Stimulated activated naive CD8-positive, alpha-beta T cell treated with anti-CD3 and anti-CD28 coated beads, Interleukin-15, Interleukin-2, amounts not matched to agents 100 ng/mL and 50 ng/mL, for 24 hours (primary cell): ENCODE data around the gene ITCH.
A peak's percentile ranks its signal among the peaks of the same experiment; 100 is the strongest.
"Not testable (repeated sequence)": the region's sequence is repeated elsewhere in the genome, so short reads cannot be mapped to it uniquely, and the experiment has no call there.

Source experiments
- H3K27ac Mint-ChIP-seq: one replicate; pipeline ENCODE4 v1.8.0; 2021; ENCODE audit warnings: mild to moderate bottlenecking, mixed read lengths
- H3K27me3 Mint-ChIP-seq: one replicate; pipeline ENCODE4 v1.8.0; 2021; ENCODE audit warnings: mixed read lengths
- H3K36me3 Mint-ChIP-seq: one replicate; pipeline ENCODE4 v1.8.0; 2021; ENCODE audit warnings: low read depth, mixed read lengths
- H3K4me1 Mint-ChIP-seq: one replicate; pipeline ENCODE4 v1.8.0; 2021; ENCODE audit warnings: low read depth, mixed read lengths
- H3K4me3 Mint-ChIP-seq: one replicate; pipeline ENCODE4 v1.8.0; 2021; ENCODE audit warnings: mild to moderate bottlenecking, mixed read lengths
- H3K9me3 Mint-ChIP-seq: one replicate; pipeline ENCODE4 v1.8.0; 2021; ENCODE audit warnings: mixed read lengths

Gene ITCH

DNA sequence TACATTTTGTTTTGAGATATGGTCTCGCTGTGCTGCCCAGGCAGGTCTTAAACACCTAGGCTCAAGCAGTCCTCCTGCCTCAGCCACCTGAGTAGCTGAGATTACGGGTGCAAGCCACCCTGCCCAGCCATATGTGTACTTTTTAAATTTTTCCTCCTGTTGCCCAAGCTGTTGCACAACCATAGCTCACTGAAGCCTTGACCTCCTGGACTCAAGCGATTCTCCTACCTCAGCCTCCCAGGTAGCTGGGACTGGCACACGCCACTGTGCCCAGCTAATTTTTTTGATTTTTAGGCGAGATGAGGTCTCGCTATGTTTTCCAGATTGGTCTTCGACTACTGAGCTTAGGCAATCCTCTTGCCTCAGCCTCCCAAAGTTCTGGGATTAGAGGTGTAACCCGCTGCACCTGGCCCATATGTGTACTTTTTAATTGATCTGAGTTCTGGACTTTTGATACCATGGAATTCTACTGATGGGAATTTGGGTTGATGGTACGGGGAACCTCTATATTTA is 44.9 kb downstream of the ITCH start:
- Mint-ChIP-seq H3K4me3 (no peak overlapping the region), H3K36me3 (peaks cover 26% of the 10 kb centered on the region), H3K4me1 (peaks cover 33% of the 10 kb centered on the region), H3K27me3 (no peaks in the 10 kb centered on the region), H3K27ac (no peak overlapping the region), H3K9me3 (no peaks in the 10 kb centered on the region)

DNA sequence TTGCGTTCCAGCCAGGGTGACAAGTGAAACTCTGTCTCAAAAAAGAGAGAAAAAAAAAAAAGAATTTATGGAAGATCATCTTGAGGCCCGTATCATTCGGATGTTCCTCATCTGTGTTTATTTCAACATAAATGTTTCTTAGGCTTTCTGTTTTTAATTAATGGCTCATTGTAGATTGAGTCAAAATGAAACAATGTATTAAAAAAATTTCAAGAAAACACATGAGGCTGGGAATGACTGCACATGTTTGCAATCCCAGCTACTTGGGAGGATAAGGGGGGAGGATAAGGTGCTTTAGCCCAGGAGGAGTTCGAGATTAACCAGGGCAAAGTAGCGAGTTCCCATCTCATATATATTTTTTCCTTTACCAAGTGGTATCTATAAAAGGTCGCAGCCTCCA is 47.3 kb downstream of the ITCH start:
- peaks cover 21% of the 10 kb centered on the region for H3K4me1 Mint-ChIP-seq
- H3K9me3 Mint-ChIP-seq = no peaks in the 10 kb centered on the region

DNA sequence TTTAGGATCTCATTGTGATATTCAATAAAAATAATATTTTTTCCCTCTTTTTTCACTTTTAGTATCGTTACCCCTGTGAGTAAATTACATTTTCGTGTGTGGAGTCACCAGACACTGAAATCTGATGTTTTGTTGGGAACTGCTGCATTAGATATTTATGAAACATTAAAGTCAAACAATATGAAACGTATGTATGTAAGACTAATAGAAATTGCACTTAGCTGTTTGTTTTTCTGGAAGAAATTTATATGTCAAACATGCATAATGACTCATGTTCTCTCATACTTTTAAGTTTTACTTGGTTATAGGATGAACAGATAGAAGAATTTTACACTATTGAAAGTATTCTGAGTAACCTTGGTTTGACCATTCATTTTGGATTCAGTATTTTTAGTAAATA is 49.4 kb downstream of the ITCH start:
- Mint-ChIP-seq H3K4me1 (peaks cover 28% of the 10 kb centered on the region), H3K27ac (no peak overlapping the region), H3K4me3 (no peak overlapping the region), H3K36me3 (peaks cover 48% of the 10 kb centered on the region), H3K9me3 (no peaks in the 10 kb centered on the region), H3K27me3 (no peaks in the 10 kb centered on the region)

More for the DNA sequence above, 47.3 kb downstream of the ITCH start:
- no peak overlapping the region for H3K27ac Mint-ChIP-seq
- peaks cover 39% of the 10 kb centered on the region for H3K36me3 Mint-ChIP-seq
- H3K4me3 Mint-ChIP-seq = no peak overlapping the region
- no peaks in the 10 kb centered on the region for H3K27me3 Mint-ChIP-seq

DNA sequence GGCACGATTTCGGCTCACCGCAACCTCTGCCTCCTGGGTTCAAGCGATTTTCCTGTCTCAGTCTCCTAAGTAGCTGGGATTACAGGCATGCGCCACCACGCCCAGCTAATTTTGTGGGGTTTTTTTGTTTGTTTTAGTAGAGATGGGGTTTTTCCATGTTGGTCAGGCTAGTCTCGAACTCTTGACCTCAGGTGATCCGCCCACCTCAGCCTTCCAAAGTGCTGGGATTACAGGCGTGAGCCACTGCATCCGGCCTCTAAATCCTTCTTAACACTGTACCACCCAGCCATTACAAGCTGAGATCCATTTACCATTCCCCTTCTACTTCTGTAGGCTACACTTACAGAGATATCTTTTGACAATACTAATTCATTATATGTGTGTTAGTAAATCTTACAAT is 51.5 kb downstream of the ITCH start:
- H3K27ac Mint-ChIP-seq = peak overlapping the region; percentile 12
- not testable (repeated sequence) for H3K9me3 Mint-ChIP-seq, H3K4me3 Mint-ChIP-seq, H3K27me3 Mint-ChIP-seq
- H3K4me1 Mint-ChIP-seq = peaks cover 23% of the 10 kb centered on the region
- peaks cover 48% of the 10 kb centered on the region for H3K36me3 Mint-ChIP-seq

DNA sequence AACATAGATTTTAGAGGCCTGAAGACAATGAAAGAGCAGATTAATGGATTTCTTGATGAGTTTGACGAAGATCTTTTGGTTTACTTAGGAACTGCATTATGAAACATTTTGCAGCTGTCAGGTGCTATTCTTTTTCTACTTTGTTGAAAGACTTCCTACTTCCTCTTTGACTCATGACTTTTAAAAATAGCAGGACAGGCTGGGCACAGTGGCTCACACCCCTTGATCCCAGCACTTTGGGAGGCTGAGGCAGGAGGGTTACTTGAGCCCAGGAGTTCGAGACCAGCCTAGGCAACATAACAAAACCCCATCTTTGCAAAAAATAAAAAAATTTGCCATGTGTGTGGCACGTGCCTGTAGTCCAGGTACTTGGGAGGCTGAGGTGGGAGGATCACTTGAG is 52.0 kb downstream of the ITCH start:
- Mint-ChIP-seq H3K36me3 (peaks cover 48% of the 10 kb centered on the region), H3K27ac (peak overlapping the region; percentile 12), H3K9me3 (no peaks in the 10 kb centered on the region), H3K4me3 (no peak overlapping the region), H3K4me1 (peaks cover 23% of the 10 kb centered on the region), H3K27me3 (no peaks in the 10 kb centered on the region)

DNA sequence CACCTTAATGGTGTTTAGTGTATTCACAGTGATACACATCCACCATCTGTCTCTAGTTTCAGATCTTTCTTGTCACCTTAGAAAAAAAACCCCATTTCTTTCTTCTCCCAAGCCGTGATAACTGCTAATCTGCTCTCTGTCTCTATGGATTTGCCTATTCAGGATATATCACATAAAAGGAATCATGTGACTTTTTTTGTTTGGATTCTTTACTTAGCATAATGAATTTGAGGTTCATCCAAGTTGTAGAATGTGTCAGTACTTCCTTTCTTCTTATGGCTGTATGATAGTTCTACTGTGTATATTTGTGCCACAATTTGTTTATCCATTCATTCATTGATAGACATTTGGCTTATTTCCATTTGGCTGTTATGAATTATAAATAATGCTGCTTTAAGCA is 57.1 kb downstream of the ITCH start:
- no peak overlapping the region for H3K4me3 Mint-ChIP-seq
- no peaks in the 10 kb centered on the region for H3K27me3 Mint-ChIP-seq
- no peaks in the 10 kb centered on the region for H3K9me3 Mint-ChIP-seq
- H3K27ac Mint-ChIP-seq = no peak overlapping the region
- H3K4me1 Mint-ChIP-seq = peaks cover 17% of the 10 kb centered on the region
- H3K36me3 Mint-ChIP-seq = peaks cover 73% of the 10 kb centered on the region

DNA sequence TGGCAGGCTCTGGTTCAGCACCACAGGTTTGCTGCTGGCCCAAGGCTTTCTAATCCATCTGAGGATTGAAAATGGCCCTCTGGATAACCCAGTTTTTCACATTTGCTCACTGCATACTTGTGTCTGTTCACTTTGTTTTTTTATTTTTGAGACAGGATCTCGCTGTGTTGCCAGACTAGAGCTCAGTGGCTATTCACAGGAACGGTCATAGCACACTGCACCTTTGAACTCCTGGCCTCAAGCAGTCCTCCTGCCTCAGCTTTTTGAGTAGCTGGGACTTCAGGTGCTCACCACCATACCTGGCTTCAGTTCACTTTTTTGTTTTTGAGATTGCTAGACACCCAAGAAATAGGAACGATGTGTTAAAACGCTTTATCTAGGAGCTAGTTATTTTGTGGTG is 57.9 kb downstream of the ITCH start:
- Mint-ChIP-seq H3K36me3 (peaks cover 74% of the 10 kb centered on the region), H3K27ac (no peak overlapping the region), H3K27me3 (no peaks in the 10 kb centered on the region), H3K4me3 (no peak overlapping the region), H3K4me1 (peaks cover 15% of the 10 kb centered on the region), H3K9me3 (no peaks in the 10 kb centered on the region)

DNA sequence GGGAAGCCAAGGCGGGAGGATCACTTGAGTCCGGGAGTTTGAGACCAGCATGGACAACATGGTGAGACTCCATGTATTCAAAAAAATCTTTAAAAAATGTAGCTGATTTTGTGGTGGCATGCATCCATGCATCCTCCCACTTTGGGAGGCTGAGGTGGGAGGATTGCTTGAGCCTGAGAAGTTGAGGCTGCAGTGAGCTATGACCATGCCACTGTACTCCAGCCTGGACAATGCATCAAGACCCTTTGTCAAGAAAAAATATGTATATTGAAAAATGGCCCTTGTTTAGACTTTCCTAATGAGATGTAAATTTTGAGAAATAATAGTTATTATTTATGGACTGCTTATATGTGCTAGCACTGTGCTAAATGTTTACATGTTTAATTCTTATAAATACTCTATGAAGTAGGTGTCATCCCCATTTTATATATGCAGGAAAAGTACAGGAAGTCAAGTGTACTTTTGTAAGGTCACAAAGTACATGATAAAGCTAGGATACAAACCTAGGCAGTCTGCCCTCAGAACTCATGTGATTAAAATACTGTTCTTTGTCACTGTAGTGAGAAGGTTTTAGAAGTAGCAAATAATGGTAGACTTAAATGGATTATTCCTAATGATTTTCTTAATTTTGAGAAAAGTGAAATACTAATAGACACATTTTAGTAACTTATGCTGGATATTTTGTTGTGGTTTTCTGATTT is 58.8 kb downstream of the ITCH start:
- H3K27me3 Mint-ChIP-seq = no peaks in the 10 kb centered on the region
- H3K4me3 Mint-ChIP-seq = no peak overlapping the region
- H3K9me3 Mint-ChIP-seq = no peaks in the 10 kb centered on the region
- H3K36me3 Mint-ChIP-seq = peaks cover 76% of the 10 kb centered on the region
- no peak overlapping the region for H3K27ac Mint-ChIP-seq
- peaks cover 10% of the 10 kb centered on the region for H3K4me1 Mint-ChIP-seq

DNA sequence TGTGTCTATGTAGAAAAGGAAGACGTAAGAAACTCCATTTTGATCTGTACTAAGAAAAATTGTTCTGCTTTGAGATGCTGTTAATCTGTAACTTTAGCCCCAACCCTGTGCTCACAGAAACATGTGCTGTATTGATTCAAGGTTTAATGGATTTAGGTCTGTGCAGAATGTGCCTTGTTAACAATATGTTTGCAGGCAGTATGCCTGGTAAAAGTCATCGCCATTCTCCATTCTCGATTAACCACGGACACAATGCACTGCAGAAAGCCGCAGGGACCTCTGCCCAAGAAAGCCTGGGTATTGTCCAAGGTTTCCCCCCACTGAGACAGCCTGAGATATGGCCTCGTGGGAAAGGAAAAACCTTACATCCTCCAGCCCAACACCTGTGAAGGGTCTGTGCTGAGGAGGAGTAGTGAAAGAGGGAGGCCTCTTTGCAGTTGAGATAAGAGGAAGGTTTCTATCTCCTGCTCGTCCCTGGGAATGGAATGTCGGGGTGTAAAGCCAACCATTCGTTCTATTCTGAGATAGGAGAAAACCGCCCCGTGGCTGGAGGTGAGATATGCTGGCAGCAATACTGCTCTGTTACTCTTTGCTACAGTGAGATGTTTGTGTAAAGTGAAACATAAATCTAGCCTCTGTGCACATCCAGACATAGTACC is 62.1 kb downstream of the ITCH start:
- Mint-ChIP-seq H3K36me3 (peaks cover 72% of the 10 kb centered on the region), H3K27ac (peak overlapping the region; percentile 45), H3K4me1 (peaks cover 10% of the 10 kb centered on the region)
- H3K27me3 Mint-ChIP-seq, H3K4me3 Mint-ChIP-seq, H3K9me3 Mint-ChIP-seq: not testable (repeated sequence)

DNA sequence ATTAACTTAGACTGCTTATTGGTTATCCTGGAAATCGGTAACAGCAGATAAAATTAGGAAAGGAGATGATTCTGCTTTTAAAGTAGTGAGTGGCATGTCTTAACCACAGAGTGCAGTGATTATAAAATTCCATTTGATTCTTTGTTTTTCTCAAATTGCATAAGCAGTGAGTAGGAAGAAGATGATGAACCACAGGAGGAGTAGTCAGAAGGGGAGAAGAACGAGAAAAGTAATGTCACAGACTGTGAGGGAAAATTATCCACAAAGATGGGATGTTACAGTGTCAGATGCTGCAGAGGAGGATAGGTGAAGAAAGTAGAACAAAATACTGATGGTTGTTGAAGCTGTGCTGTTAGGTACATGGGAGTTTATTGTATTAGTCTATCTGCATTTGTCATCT is 63.0 kb downstream of the ITCH start:
- peaks cover 63% of the 10 kb centered on the region for H3K36me3 Mint-ChIP-seq
- peaks cover 10% of the 10 kb centered on the region for H3K4me1 Mint-ChIP-seq
- peak overlapping the region; percentile 45 for H3K27ac Mint-ChIP-seq
- no peaks in the 10 kb centered on the region for H3K9me3 Mint-ChIP-seq
- no peaks in the 10 kb centered on the region for H3K27me3 Mint-ChIP-seq
- no peak overlapping the region for H3K4me3 Mint-ChIP-seq

DNA sequence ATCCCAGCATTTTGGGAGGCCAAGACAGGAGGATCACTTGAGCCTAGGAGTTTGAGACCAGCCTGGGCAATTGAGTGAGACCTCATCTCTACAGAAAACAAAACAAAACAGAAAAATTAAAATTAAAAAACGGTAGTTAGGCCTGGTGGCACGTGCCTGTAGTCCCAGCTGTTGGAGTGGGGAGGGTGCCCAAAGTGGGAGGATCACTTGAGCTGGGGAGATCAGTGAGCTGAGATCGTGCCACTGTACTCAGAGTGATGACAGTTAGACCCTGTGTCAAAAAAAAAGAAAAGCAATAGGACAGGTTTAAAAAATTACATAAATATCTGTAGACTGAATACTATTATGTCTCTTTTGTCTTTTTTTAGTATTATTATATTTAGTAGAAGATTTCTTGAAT is 64.3 kb downstream of the ITCH start:
- H3K4me3 Mint-ChIP-seq = no peak overlapping the region
- H3K9me3 Mint-ChIP-seq = no peaks in the 10 kb centered on the region
- H3K36me3 Mint-ChIP-seq = peaks cover 53% of the 10 kb centered on the region
- H3K4me1 Mint-ChIP-seq = peaks cover 10% of the 10 kb centered on the region
- no peak overlapping the region for H3K27ac Mint-ChIP-seq
- H3K27me3 Mint-ChIP-seq = no peaks in the 10 kb centered on the region

DNA sequence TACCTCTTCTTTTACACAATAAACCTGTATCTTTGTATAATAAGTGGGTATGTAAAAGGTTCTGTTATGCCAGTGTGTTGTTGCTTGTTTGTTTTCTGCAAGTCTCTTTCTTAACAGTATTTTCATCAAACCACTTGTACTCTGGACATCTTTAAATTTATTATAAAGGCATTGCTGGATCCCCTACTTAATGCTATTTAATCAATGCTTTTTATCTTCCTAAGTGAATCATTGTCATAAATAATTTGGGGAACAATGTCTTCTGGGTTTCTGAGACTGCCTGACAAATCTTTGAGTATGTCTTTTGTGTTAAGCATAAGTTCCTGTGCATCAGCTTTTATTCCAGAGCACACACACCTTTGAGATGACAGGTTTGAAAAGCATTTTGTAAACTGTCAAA is 64.7 kb downstream of the ITCH start:
- Mint-ChIP-seq H3K4me3 (no peak overlapping the region), H3K36me3 (peaks cover 53% of the 10 kb centered on the region), H3K9me3 (no peaks in the 10 kb centered on the region)

DNA sequence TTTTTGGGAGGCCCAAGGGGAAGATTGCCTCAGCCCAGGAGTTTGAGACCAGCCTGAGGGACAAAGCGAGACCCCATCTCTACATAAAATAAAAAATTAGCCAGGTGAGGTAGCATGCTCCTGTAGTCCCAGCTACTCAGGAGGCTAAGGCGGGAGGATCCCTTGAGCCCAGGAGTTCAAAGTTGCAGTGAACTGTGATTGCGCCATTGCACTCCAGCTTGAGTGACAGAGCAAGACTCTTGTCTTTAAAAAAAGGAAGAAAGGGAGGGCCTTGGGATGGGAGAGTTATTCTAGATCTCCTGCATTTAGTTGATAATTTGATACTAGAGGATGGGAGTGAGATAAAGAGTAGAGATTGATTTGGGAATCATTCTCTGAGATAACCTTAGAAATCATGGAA is 68.1 kb downstream of the ITCH start:
- Mint-ChIP-seq H3K27ac (no peak overlapping the region), H3K4me3 (no peak overlapping the region), H3K36me3 (peaks cover 28% of the 10 kb centered on the region), H3K9me3 (no peaks in the 10 kb centered on the region), H3K27me3 (no peaks in the 10 kb centered on the region), H3K4me1 (peaks cover 13% of the 10 kb centered on the region)

More for the DNA sequence above, 64.7 kb downstream of the ITCH start:
- Mint-ChIP-seq H3K27ac (no peak overlapping the region), H3K27me3 (no peaks in the 10 kb centered on the region), H3K4me1 (peaks cover 10% of the 10 kb centered on the region)

DNA sequence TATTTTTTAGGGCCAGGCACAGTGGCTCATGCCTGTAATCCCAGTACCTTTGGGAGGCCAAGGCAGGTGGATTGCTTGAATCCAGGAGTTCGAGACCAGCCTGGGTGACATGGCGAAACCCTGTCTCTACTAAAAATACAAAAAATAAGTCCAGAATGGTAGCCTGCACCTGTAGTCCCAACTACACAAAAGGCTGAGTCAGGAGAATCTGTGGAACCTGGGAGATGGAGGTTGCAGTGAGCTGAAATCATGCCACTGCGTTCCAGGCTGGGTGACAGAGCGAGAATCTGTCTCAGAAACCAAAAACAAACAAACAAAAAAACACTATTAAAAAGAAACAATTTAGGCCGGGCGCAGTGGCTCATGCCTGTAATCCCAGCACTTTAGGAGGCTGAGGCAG is 69.6 kb downstream of the ITCH start:
- H3K27me3 Mint-ChIP-seq, H3K27ac Mint-ChIP-seq, H3K4me3 Mint-ChIP-seq, H3K9me3 Mint-ChIP-seq: not testable (repeated sequence)
- Mint-ChIP-seq H3K4me1 (peaks cover 12% of the 10 kb centered on the region), H3K36me3 (peaks cover 22% of the 10 kb centered on the region)

DNA sequence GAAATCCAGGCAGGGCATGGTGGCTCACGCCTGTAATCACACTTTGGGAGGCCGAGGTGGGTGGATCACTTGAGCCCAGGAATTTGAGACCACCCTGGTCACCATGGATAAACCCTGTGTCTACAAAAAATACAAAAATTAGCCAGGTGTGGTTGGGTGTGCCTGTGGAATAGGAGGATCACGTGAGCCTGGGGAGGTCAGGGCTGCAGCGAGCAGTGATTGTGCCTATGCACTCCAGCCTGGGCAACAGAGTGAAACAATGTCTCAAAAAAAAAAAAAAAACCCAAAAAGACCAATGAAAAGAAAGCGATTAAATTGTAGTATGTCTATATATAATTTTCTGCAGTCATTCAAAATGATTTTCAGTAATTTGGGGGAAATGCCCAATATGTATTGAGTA is 70.3 kb downstream of the ITCH start:
- Mint-ChIP-seq H3K4me3 (no peak overlapping the region), H3K36me3 (peaks cover 22% of the 10 kb centered on the region), H3K4me1 (peaks cover 12% of the 10 kb centered on the region), H3K9me3 (no peaks in the 10 kb centered on the region), H3K27me3 (no peaks in the 10 kb centered on the region), H3K27ac (no peak overlapping the region)

DNA sequence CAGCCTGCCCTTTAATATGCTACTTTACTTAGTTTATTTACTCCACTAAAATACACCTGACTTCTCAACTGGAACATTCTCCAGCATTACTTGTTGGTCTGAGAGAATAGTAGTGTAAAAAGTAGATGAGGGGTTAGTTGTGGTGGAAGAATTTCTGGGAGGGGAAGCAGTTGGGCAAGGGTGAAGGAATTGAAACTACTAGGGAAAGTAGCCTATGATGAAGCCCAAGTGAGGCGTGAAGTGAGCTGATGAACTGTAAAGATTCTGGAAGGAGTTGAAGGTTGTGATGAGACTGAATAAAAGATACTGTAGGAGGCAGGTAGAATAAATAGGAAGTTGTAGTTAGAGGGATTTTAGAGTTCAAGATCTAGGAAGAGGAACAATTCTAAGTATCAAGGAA is 72.5 kb downstream of the ITCH start:
- H3K27me3 Mint-ChIP-seq = no peaks in the 10 kb centered on the region
- peaks cover 38% of the 10 kb centered on the region for H3K36me3 Mint-ChIP-seq
- peak overlapping the region; percentile 1 for H3K27ac Mint-ChIP-seq
- H3K4me1 Mint-ChIP-seq = peaks cover 12% of the 10 kb centered on the region
- H3K9me3 Mint-ChIP-seq = no peaks in the 10 kb centered on the region
- no peak overlapping the region for H3K4me3 Mint-ChIP-seq
